Mesothelial cell of epicardium (in vitro differentiated cells): ENCODE data around the gene OLA1. TPM values are rescaled to one million over a fixed set of nuclear protein-coding genes. Genes with fewer than 3 reads are reported as not detected.

Source experiments
- DNase-seq, 2 experiments: peaks; one replicate each; pipeline ENCODE4 v3.0.0; 2021; ENCODE audit warnings: low spot score in 2 of 2; ENCODE audit not compliant: unreplicated experiment in 2 of 2
- H3K27ac Mint-ChIP-seq: 2 replicates; pipeline ENCODE4 v1.8.0; 2021; ENCODE audit warnings: mixed read lengths
- H3K27me3 Mint-ChIP-seq: 2 replicates; pipeline ENCODE4 v1.8.0; 2021; ENCODE audit warnings: low read depth, mixed read lengths
- H3K36me3 Mint-ChIP-seq: 2 replicates; pipeline ENCODE4 v1.8.0; 2021; ENCODE audit warnings: mixed read lengths
- H3K4me1 Mint-ChIP-seq: 2 replicates; pipeline ENCODE4 v1.8.0; 2021; ENCODE audit warnings: mixed read lengths
- H3K4me3 Mint-ChIP-seq: 2 replicates; pipeline ENCODE4 v1.8.0; 2021; ENCODE audit warnings: mild to moderate bottlenecking, moderate library complexity, mixed read lengths
- H3K9me3 Mint-ChIP-seq: 2 replicates; pipeline ENCODE4 v1.8.0; 2021; ENCODE audit warnings: mixed read lengths
- total RNA-seq: library from RNA; stranded (reverse); gene quantifications from 3 replicates; pipeline ENCODE4 v1.2.1, GENCODE V29; 2021
- TF ChIP-seq, protein P1 (sequence below): fragments of 200-600 bp; sonication (generic); IDR thresholded peaks from one replicate; pipeline ENCODE4 v1.5.0; 2021; ENCODE audit warnings: antibody characterized with exemption; ENCODE audit not compliant: unreplicated experiment

OLA1 gene
- total RNA-seq, 1 donor from 2014 or later, result 87.3 TPM

DNA sequence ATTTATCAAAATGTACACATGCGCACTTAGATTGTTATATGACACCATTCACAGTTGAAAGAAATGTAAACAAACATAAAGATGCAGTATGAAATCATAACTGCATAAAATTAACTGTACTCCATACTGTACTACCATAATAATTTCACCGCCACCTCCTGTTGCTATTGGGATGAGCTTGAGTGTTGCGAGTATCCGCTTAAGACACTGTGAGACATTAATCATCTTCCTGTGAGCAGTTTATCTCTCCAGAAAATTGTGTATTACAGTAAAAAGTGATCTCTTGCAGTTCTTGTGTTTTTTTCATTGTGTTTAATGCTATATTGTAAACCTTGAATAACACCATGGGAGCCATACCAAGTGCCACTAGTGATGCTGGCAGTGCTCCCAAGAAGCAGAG is 46.1 kb downstream of the OLA1 start:
- H3K4me1 Mint-ChIP-seq, result peaks cover 4% of the 10 kb centered on the region
- no peak overlapping the region for H3K27ac Mint-ChIP-seq
- no peaks in the 10 kb centered on the region for H3K27me3 Mint-ChIP-seq
- H3K9me3 Mint-ChIP-seq, result no peaks in the 10 kb centered on the region
- no peak for DNase-seq
- TF ChIP-seq, protein P1, sequence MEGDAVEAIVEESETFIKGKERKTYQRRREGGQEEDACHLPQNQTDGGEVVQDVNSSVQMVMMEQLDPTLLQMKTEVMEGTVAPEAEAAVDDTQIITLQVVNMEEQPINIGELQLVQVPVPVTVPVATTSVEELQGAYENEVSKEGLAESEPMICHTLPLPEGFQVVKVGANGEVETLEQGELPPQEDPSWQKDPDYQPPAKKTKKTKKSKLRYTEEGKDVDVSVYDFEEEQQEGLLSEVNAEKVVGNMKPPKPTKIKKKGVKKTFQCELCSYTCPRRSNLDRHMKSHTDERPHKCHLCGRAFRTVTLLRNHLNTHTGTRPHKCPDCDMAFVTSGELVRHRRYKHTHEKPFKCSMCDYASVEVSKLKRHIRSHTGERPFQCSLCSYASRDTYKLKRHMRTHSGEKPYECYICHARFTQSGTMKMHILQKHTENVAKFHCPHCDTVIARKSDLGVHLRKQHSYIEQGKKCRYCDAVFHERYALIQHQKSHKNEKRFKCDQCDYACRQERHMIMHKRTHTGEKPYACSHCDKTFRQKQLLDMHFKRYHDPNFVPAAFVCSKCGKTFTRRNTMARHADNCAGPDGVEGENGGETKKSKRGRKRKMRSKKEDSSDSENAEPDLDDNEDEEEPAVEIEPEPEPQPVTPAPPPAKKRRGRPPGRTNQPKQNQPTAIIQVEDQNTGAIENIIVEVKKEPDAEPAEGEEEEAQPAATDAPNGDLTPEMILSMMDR, result no peak
- no peak overlapping the region for H3K4me3 Mint-ChIP-seq
- H3K36me3 Mint-ChIP-seq, result no peaks in the 10 kb centered on the region

DNA sequence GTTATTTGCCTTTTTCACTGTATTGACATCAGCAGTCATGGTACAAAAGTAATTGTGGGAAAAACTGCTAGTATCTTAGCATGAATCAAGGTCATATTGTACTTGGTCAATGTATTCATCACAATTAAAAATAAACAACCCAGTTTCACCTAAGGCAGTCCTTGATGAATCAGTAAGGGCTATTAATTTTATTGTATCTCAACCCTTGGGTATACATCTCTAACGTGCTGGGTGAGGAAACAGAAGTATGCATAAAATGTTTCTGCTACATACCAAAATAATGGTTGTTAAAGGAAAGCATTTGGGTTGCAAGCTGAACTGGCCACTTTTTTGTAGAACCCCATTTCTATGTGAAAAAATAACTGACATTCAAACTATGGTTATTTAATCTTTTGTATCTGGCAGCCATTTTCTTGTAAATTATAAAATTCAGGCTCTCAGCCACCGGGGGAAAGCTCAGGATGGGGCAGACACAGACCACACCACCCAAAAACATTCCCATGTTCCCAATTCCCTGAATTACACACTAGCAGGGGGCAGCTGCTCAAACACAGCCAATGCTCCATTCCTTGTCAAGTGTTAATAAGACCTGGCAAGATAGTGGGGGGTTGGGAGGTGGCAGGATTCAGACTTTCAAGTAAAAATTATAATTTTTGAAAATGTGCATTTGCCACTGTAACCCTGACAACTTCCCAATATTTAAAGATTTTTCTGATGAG is 49.3 kb downstream of the OLA1 start:
- DNase-seq, result no peak
- TF ChIP-seq, protein P1, result no peak
- Mint-ChIP-seq H3K27ac (no peak overlapping the region), H3K4me3 (no peak overlapping the region), H3K9me3 (peaks cover 3% of the 10 kb centered on the region), H3K36me3 (peaks cover 7% of the 10 kb centered on the region), H3K4me1 (peaks cover 3% of the 10 kb centered on the region), H3K27me3 (no peaks in the 10 kb centered on the region)

- peaks cover 16% of the 10 kb centered on the region for H3K9me3 Mint-ChIP-seq
Observed at GRCh38 chr2:174195253-174195652, 53.1 kb downstream of the OLA1 start.

GRCh38 chr2:174193737-174194136 is 54.6 kb downstream of the OLA1 start:
- Mint-ChIP-seq H3K4me3 (no peak overlapping the region), H3K36me3 (peaks cover 19% of the 10 kb centered on the region), H3K27me3 (no peaks in the 10 kb centered on the region), H3K9me3 (peaks cover 16% of the 10 kb centered on the region), H3K27ac (no peak overlapping the region), H3K4me1 (no peaks in the 10 kb centered on the region)
- TF ChIP-seq, protein P1, result no peak
- no peak for DNase-seq

More at GRCh38 chr2:174195253-174195652, 53.1 kb downstream of the OLA1 start:
- TF ChIP-seq, protein P1, result no peak
- Mint-ChIP-seq H3K27ac (no peak overlapping the region), H3K36me3 (peaks cover 19% of the 10 kb centered on the region), H3K27me3 (no peaks in the 10 kb centered on the region), H3K4me1 (peaks cover 3% of the 10 kb centered on the region), H3K4me3 (no peak overlapping the region)
- DNase-seq, result no peak

GRCh38 chr2:174192664-174193063 is 55.7 kb downstream of the OLA1 start:
- peaks cover 16% of the 10 kb centered on the region for H3K9me3 Mint-ChIP-seq
- DNase-seq, result no peak

More at GRCh38 chr2:174192664-174193063, 55.7 kb downstream of the OLA1 start:
- Mint-ChIP-seq H3K27me3 (no peaks in the 10 kb centered on the region), H3K27ac (no peak overlapping the region), H3K36me3 (peaks cover 19% of the 10 kb centered on the region), H3K4me3 (no peak overlapping the region), H3K4me1 (no peaks in the 10 kb centered on the region)
- TF ChIP-seq, protein P1, result no peak
